ENCODE results near the gene ADAMTS17.

Gene ADAMTS17

GRCh38 chr15:100116416-100117190 lies 225.2 kb downstream of the ADAMTS17 start:
- no peak for DNase-seq (ENCODE audit: low read depth)

GRCh38 chr15:100115711-100116090 lies 226.1 kb downstream of the ADAMTS17 start:
- H3K4me3 ChIP-seq (ENCODE audit: low read depth, low read length) = no peak overlapping the region

More at GRCh38 chr15:100116416-100117190, 225.2 kb downstream of the ADAMTS17 start:
- TF ChIP-seq MYC (IDR thresholded peaks at IDR 0.05; ENCODE audit: low read depth, low read length) (no peak), MAX (IDR thresholded peaks at IDR 0.05; ENCODE audit: low read depth, low read length) (no peak), CTCF (IDR thresholded peaks at IDR 0.05; ENCODE audit: low read depth, low read length) (no peak), POLR2A (IDR thresholded peaks at IDR 0.05; ENCODE audit: extremely low read depth, insufficient read length) (no peak)
- H3K4me3 ChIP-seq (ENCODE audit: low read depth, low read length) = no peak overlapping the region

GRCh38 chr15:100115066-100115710 lies 226.6 kb downstream of the ADAMTS17 start:
- TF ChIP-seq MYC (IDR thresholded peaks at IDR 0.05; ENCODE audit: low read depth, low read length) (no peak), CTCF (IDR thresholded peaks at IDR 0.05; ENCODE audit: low read depth, low read length) (no peak), POLR2A (IDR thresholded peaks at IDR 0.05; ENCODE audit: extremely low read depth, insufficient read length) (no peak), MAX (IDR thresholded peaks at IDR 0.05; ENCODE audit: low read depth, low read length) (no peak)
- DNase-seq (ENCODE audit: low read depth) = no peak

More at GRCh38 chr15:100115711-100116090, 226.1 kb downstream of the ADAMTS17 start:
- no peak for DNase-seq (ENCODE audit: low read depth)
- no peak for TF ChIP-seq MAX (IDR thresholded peaks at IDR 0.05; ENCODE audit: low read depth, low read length)
- TF ChIP-seq MYC (IDR thresholded peaks at IDR 0.05; ENCODE audit: low read depth, low read length) = no peak
- TF ChIP-seq CTCF (IDR thresholded peaks at IDR 0.05; ENCODE audit: low read depth, low read length) = no peak
- TF ChIP-seq POLR2A (IDR thresholded peaks at IDR 0.05; ENCODE audit: extremely low read depth, insufficient read length) = no peak

GRCh38 chr15:100114571-100114970 lies 227.2 kb downstream of the ADAMTS17 start:
- no peak overlapping the region for H3K4me3 ChIP-seq (ENCODE audit: low read depth, low read length)
- no peak for TF ChIP-seq MYC (IDR thresholded peaks at IDR 0.05; ENCODE audit: low read depth, low read length)
- TF ChIP-seq MAX (IDR thresholded peaks at IDR 0.05; ENCODE audit: low read depth, low read length) = no peak
- TF ChIP-seq POLR2A (IDR thresholded peaks at IDR 0.05; ENCODE audit: extremely low read depth, insufficient read length) = no peak
- no peak for TF ChIP-seq CTCF (IDR thresholded peaks at IDR 0.05; ENCODE audit: low read depth, low read length)
- DNase-seq (ENCODE audit: low read depth) = no peak

More at GRCh38 chr15:100115066-100115710, 226.6 kb downstream of the ADAMTS17 start:
- H3K4me3 ChIP-seq (ENCODE audit: low read depth, low read length) = no peak overlapping the region

GRCh38 chr15:100114100-100114499 lies 227.7 kb downstream of the ADAMTS17 start:
- DNase-seq (ENCODE audit: low read depth) = no peak
- TF ChIP-seq MAX (IDR thresholded peaks at IDR 0.05; ENCODE audit: low read depth, low read length) (no peak), POLR2A (IDR thresholded peaks at IDR 0.05; ENCODE audit: extremely low read depth, insufficient read length) (no peak), CTCF (IDR thresholded peaks at IDR 0.05; ENCODE audit: low read depth, low read length) (no peak), MYC (IDR thresholded peaks at IDR 0.05; ENCODE audit: low read depth, low read length) (no peak)
- H3K4me3 ChIP-seq (ENCODE audit: low read depth, low read length) = no peak overlapping the region
